Measurements from ENCODE around the gene SEMA7A.

- TF ChIP-seq CTCF (IDR thresholded peaks at IDR 0.05) (no peak), POLR2A (IDR thresholded peaks at IDR 0.05) (no peak), POLR2AphosphoS5 (IDR thresholded peaks at IDR 0.05) (no peak)
Observed at GRCh38 chr15:74458473-74458872, 24.7 kb upstream of the SEMA7A start.
